H1 (cell line): Measurements from ENCODE around the gene LRRIQ4. TPM values are rescaled to one million over a fixed set of nuclear protein-coding genes. Genes with fewer than 3 reads are reported as not detected.

ENCODE experiments used
- CTCF ChIA-PET: fragments of 300-600 bp; sonication (Branson Sonifier 250); formaldehyde crosslinking; loops from one replicate; lab custom pipeline; 2021; ENCODE audit not compliant: partially characterized antibody; lab: Charles Lee
- POLR2A ChIA-PET: fragments of 300-600 bp; sonication (Branson Sonifier 250); formaldehyde crosslinking; loops from one replicate; lab custom pipeline; 2021; ENCODE audit warnings: inconsistent platforms; ENCODE audit not compliant: partially characterized antibody; lab: Charles Lee
- DNase-seq, 2 experiments: peaks; one replicate each; pipeline versions ENCODE4 v3.0.0 to v3.0.0-alpha.2; 2010 to 2022; ENCODE audit warnings: low spot score in 2 of 2, low read depth in 1 of 2, mixed read lengths in 1 of 2
- FAIRE-seq: peaks from 2 replicates; lab custom pipeline; 2011; peaks lifted over from hg19 to GRCh38; lab: Jason Lieb, UNC
- H2AFZ ChIP-seq: 2 replicates; pipeline ENCODE4 v1.8.1; 2012; ENCODE audit warnings: low read length, inconsistent platforms
- H2AK5ac ChIP-seq: 2 replicates; pipeline ENCODE4 v1.6.1; 2013; ENCODE audit warnings: low read depth, low read length
- H2BK120ac ChIP-seq: replicated peaks from 2 replicates; pipeline ENCODE3; 2013; ENCODE audit warnings: low read depth, low read length, inconsistent platforms
- H2BK12ac ChIP-seq: 2 replicates; pipeline ENCODE4 v1.6.1; 2013; ENCODE audit warnings: low read depth, low read length
- H2BK15ac ChIP-seq: 2 replicates; pipeline ENCODE4 v1.6.1; 2013; ENCODE audit warnings: low read length
- H2BK20ac ChIP-seq: 2 replicates; pipeline ENCODE4 v1.6.1; 2013; ENCODE audit warnings: low read length
- H2BK5ac ChIP-seq: 2 replicates; pipeline ENCODE4 v1.6.1; 2013; ENCODE audit warnings: low read depth, low read length
- H3K14ac ChIP-seq: 2 replicates; pipeline ENCODE4 v1.6.1; 2013; ENCODE audit warnings: inconsistent platforms; ENCODE audit not compliant: insufficient read length
- H3K18ac ChIP-seq: 2 replicates; pipeline ENCODE4 v1.6.1; 2013; ENCODE audit warnings: low read length; ENCODE audit errors: extremely low read depth
- H3K23ac ChIP-seq: 2 replicates; pipeline ENCODE4 v1.6.1; 2013; ENCODE audit warnings: inconsistent platforms; ENCODE audit not compliant: insufficient read length
- H3K23me2 ChIP-seq: 2 replicates; pipeline ENCODE4 v1.6.1; 2013; ENCODE audit warnings: low read depth, low read length
- H3K27ac ChIP-seq: 2 replicates; pipeline ENCODE4 v1.6.1; 2011; ENCODE audit warnings: low read depth, low read length, inconsistent platforms
- H3K27me3 ChIP-seq, 4 experiments: replicated peaks in 1 of 4; 1 replicate in 1 of 4; 2 replicates in 3 of 4; pipeline versions ENCODE4 v1.6.1 to v1.8.1; 2011 to 2013; ENCODE audit warnings: low read length in 3 of 4, mild to moderate bottlenecking in 3 of 4, inconsistent platforms in 2 of 4, mixed read lengths in 2 of 4, moderate library complexity in 1 of 4; ENCODE audit not compliant: control insufficient read depth in 3 of 4, insufficient read depth in 3 of 4; ENCODE audit errors: extremely low read depth in 1 of 4
- H3K36me3 ChIP-seq, 4 experiments: 2 replicates each; pipeline versions ENCODE4 v1.6.1 to v1.8.1; 2011 to 2013; ENCODE audit warnings: mild to moderate bottlenecking in 4 of 4, low read length in 3 of 4, moderate library complexity in 2 of 4, control low read depth in 1 of 4, inconsistent platforms in 1 of 4; ENCODE audit not compliant: insufficient read depth in 4 of 4, control insufficient read depth in 2 of 4
- H3K4ac ChIP-seq: replicated peaks from 2 replicates; pipeline ENCODE3; 2013; ENCODE audit warnings: low read length, low read depth, mixed read lengths, inconsistent platforms; ENCODE audit not compliant: insufficient read length
- H3K4me1 ChIP-seq, 4 experiments: replicated peaks in 1 of 4; 1 replicate in 1 of 4; 2 replicates in 3 of 4; pipeline versions ENCODE4 v1.6.1 to v1.8.1; 2011 to 2013; ENCODE audit warnings: low read length in 3 of 4, inconsistent platforms in 2 of 4, mixed read lengths in 1 of 4; ENCODE audit not compliant: insufficient read depth in 4 of 4, control insufficient read depth in 3 of 4
- H3K4me2 ChIP-seq, 2 experiments: 2 replicates each; pipeline versions ENCODE4 v1.6.1 to v1.8.1; 2011 to 2013; ENCODE audit warnings: low read depth in 2 of 2, low read length in 2 of 2, control low read depth in 1 of 2, inconsistent platforms in 1 of 2, mild to moderate bottlenecking in 1 of 2; ENCODE audit not compliant: insufficient read depth in 1 of 2
- H3K4me3 ChIP-seq, 4 experiments: fragments of 200-600, 300-600 bp in 1 of 4; sonication (generic), shearing (Covaris generic), sonication (Bioruptor Twin) in 1 of 4; 2 replicates each; pipeline versions ENCODE4 v1.5.1 to v1.8.1; 2011 to 2016; ENCODE audit warnings: low read length in 4 of 4, low read depth in 3 of 4, control low read depth in 2 of 4, inconsistent platforms in 2 of 4, mild to moderate bottlenecking in 2 of 4, mixed read lengths in 1 of 4, moderate library complexity in 1 of 4; ENCODE audit not compliant: insufficient read depth in 2 of 4; ENCODE audit errors: extremely low read depth in 1 of 4
- H3K56ac ChIP-seq: replicated peaks from 2 replicates; pipeline ENCODE3; 2013; ENCODE audit warnings: low read depth, mild to moderate bottlenecking, mixed read lengths, low read length, inconsistent platforms; ENCODE audit not compliant: insufficient read length
- H3K79me1 ChIP-seq: 2 replicates; pipeline ENCODE4 v1.6.1; 2013; ENCODE audit warnings: low read depth, low read length, control low read depth
- H3K79me2 ChIP-seq, 2 experiments: 2 replicates each; pipeline versions ENCODE4 v1.6.1 to v1.8.1; 2012 to 2013; ENCODE audit warnings: low read length in 2 of 2, mild to moderate bottlenecking in 2 of 2, inconsistent platforms in 1 of 2; ENCODE audit not compliant: insufficient read depth in 2 of 2, control insufficient read depth in 1 of 2
- H3K9ac ChIP-seq, 4 experiments: replicated peaks in 1 of 4; 1 replicate in 1 of 4; 2 replicates in 3 of 4; pipeline versions ENCODE4 v1.6.1 to v1.8.1; 2011 to 2013; ENCODE audit warnings: low read depth in 3 of 4, low read length in 3 of 4, control low read depth in 2 of 4, mild to moderate bottlenecking in 2 of 4, moderate library complexity in 2 of 4, inconsistent platforms in 1 of 4; ENCODE audit errors: extremely low read depth in 1 of 4
- H3K9me3 ChIP-seq, 2 experiments: 2 replicates each; pipeline versions ENCODE4 v1.6.1 to v1.8.1; 2012 to 2013; ENCODE audit warnings: mild to moderate bottlenecking in 2 of 2, moderate library complexity in 2 of 2, control low read depth in 1 of 2, inconsistent platforms in 1 of 2, low read depth in 1 of 2, low read length in 1 of 2, mixed read lengths in 1 of 2; ENCODE audit not compliant: insufficient read depth in 2 of 2
- H4K20me1 ChIP-seq, 2 experiments: replicated peaks in 1 of 2; 2 replicates each; pipeline versions ENCODE3 to v1.8.1; 2011 to 2013; ENCODE audit warnings: inconsistent platforms in 2 of 2, low read length in 2 of 2, mild to moderate bottlenecking in 1 of 2; ENCODE audit not compliant: insufficient read depth in 2 of 2, control insufficient read depth in 1 of 2
- H4K5ac ChIP-seq: 2 replicates; pipeline ENCODE4 v1.6.1; 2013; ENCODE audit warnings: low read length, low read depth, mixed read lengths, inconsistent platforms; ENCODE audit not compliant: insufficient read length
- H4K8ac ChIP-seq: 2 replicates; pipeline ENCODE4 v1.8.0; 2013; ENCODE audit warnings: mild to moderate bottlenecking, moderate library complexity, low read length, inconsistent platforms; ENCODE audit not compliant: insufficient read depth; ENCODE audit errors: extremely low read depth
- H4K91ac ChIP-seq: replicated peaks from 2 replicates; pipeline ENCODE3; 2013; ENCODE audit warnings: low read length, mixed read lengths, inconsistent platforms; ENCODE audit not compliant: insufficient read length
- CBX5 ChIP-seq: fragments of 300-800, 300-1000 bp; sonication (generic); IDR thresholded peaks from 2 replicates; pipeline ENCODE4 v1.7.1; 2016; ENCODE audit warnings: antibody characterized with exemption, low read length, low read depth
- CHD1 ChIP-seq: IDR thresholded peaks from 2 replicates; pipeline ENCODE4 v1.6.1; 2012; ENCODE audit warnings: low read depth, low read length, improper control_type of control experiment
- CTBP2 ChIP-seq: IDR thresholded peaks from 2 replicates; pipeline ENCODE4 v1.7.0; 2011; ENCODE audit warnings: borderline replicate concordance, mild to moderate bottlenecking, moderate library complexity, mixed read lengths, low read length; ENCODE audit not compliant: insufficient read depth, insufficient read length
- EGR1 ChIP-seq: IDR thresholded peaks from 2 replicates; pipeline ENCODE4 v1.6.1; 2011; ENCODE audit warnings: low read depth, low read length, borderline replicate concordance
- HDAC2 ChIP-seq, 2 experiments: fragments of 300-600 bp in 1 of 2; sonication (generic) in 1 of 2; IDR thresholded peaks; 2 replicates each; pipeline ENCODE4 v1.6.1; 2011 to 2012; ENCODE audit warnings: low read depth in 2 of 2, low read length in 2 of 2, mild to moderate bottlenecking in 2 of 2, moderate library complexity in 2 of 2, borderline replicate concordance in 1 of 2, inconsistent platforms in 1 of 2
- POLR2AphosphoS5 ChIP-seq: IDR thresholded peaks from 2 replicates; pipeline ENCODE4 v1.6.1; 2011; ENCODE audit warnings: low read depth, low read length
- SIRT6 ChIP-seq: IDR thresholded peaks from one replicate; pipeline ENCODE4 v1.7.1; 2012; ENCODE audit warnings: low read length, inconsistent platforms
- SP1 ChIP-seq: IDR thresholded peaks from 2 replicates; pipeline ENCODE4 v1.6.1; 2011; ENCODE audit warnings: low read depth, low read length
- TAF7 ChIP-seq: optimal IDR thresholded peaks from 2 replicates; pipeline ENCODE3; 2011; ENCODE audit warnings: low read depth, mild to moderate bottlenecking, inconsistent platforms, low read length, moderate library complexity, borderline replicate concordance
- WGBS, 2 experiments: shearing (Covaris generic) in 1 of 2; methylation state at CpG; one replicate each; pipeline versions ENCODE4 v1.1.6 to v1.1.7; 2013 to 2015; ENCODE audit warnings: low lambda C conversion rate in 2 of 2, mixed read lengths in 2 of 2, inconsistent platforms in 1 of 2, low coverage in 1 of 2, missing lambda C conversion rate in 1 of 2; ENCODE audit not compliant: insufficient replicate concordance in 2 of 2, insufficient coverage in 1 of 2, insufficient read length in 1 of 2; ENCODE audit errors: extremely low coverage in 1 of 2, missing lambda C conversion rate in 1 of 2; 5-methylcytosine and 5-hydroxymethylcytosine counted together
- polyA plus RNA-seq, 7 experiments: library from polyadenylated mRNA; depleted of rRNA in 3 of 7; stranded (reverse) in 5 of 7; unstranded in 2 of 7; fragments of >200 nt in 5 of 7; fragments of 200-250 nt in 2 of 7; gene quantifications; 1 replicate in 5 of 7; 2 replicates in 1 of 7; 4 replicates in 1 of 7; pipeline versions ENCODE4 v1.2.1 to v1.2.3, GENCODE V29; 2011 to 2013; ENCODE audit warnings: missing spikeins in 2 of 7, mixed read lengths in 2 of 7
- total RNA-seq: library from RNA; stranded (reverse); fragmentation: NEBNext Ultra II Directional; extraction: Animal tissue kit (Norgen Biotek cat#: 25700); gene quantifications from 2 replicates; pipeline ENCODE4 v1.2.1, GENCODE V29; 2021
- TF ChIP-seq, protein P1 (sequence below), 3 experiments: IDR thresholded peaks; 1 replicate in 2 of 3; 2 replicates in 1 of 3; pipeline versions ENCODE4 v1.5.1 to v1.6.1; 2011; ENCODE audit warnings: low read length in 3 of 3, mild to moderate bottlenecking in 3 of 3, inconsistent platforms in 2 of 3, low read depth in 1 of 3, moderate library complexity in 1 of 3; ENCODE audit not compliant: insufficient read depth in 1 of 3; ENCODE audit errors: control extremely low read depth in 1 of 3

LRRIQ4 gene
- total and polyA plus RNA-seq, 2 of the 8 experiments (the other 6 are each of a cell fraction or from before 2014, with no cell fraction given) = 0.08 TPM; not detected in 1

DNA sequence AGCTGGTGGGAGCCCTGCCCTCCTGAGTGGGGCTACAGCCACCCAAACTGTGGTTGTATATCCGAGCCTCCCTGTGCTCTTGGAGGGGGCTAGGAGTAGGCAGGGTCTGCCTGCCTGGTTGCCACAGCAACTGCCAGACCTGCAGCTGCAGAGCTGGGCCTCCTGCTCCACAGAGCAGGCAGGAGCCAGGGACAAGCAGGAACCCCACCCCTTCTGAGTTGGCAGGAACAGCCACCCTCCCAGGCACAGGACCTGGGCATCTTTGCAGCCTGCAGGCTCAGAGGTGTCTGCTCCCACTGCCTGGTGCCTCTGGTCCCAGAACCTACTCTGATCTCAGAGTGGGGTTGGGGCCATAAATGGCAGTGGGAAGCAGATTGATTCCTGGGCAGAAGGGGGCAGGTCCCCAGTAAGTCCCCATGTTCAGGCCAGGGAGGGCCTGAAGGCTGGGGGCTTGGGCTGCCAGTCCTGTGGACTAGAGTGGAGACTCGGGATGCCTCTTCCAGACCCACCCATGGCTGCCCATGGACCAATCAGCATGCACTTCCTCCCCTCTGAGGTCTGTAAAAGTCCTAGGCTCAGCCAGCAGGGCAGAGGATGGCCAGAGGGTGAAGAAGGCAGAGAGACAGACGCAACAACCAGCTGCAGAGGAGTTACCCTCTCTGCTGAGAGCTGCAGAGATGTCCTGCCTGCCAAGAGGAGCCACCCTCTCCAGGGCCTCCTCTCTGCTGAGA lies 67.3 kb downstream of the LRRIQ4 start:
- ChIA-PET POLR2A (no interaction called here), CTCF (interaction anchor here (0.6 to 2.4 kb wide), 5 partner anchors 14 to 174 kb away, joined by 3 to 5 read pairs (median 3); no protein-coding TSS in a partner anchor)
- no peak overlapping the region for H3K9ac ChIP-seq
- no peak overlapping the region for H3K56ac ChIP-seq
- H2AFZ ChIP-seq = no peak overlapping the region; the same call in 1 of the 2 replicates
- no peak overlapping the region for H3K23ac ChIP-seq
- no peak overlapping the region for H2BK15ac ChIP-seq
- no peaks in the 10 kb centered on the region for H3K9me3 ChIP-seq
- H2AK5ac ChIP-seq = no peak overlapping the region
- H4K5ac ChIP-seq = no peak overlapping the region
- no peaks in the 10 kb centered on the region for H4K20me1 ChIP-seq
- peak overlapping the region; percentile 68; the same call in 1 of the 2 replicates for H4K8ac ChIP-seq
- no peak overlapping the region for H2BK20ac ChIP-seq
- no peak overlapping the region for H3K18ac ChIP-seq
- no peaks in the 10 kb centered on the region for H3K4me1 ChIP-seq
- FAIRE-seq (no peak), DNase-seq (no peak)
- no peaks in the 10 kb centered on the region for H3K23me2 ChIP-seq
- no peak overlapping the region for H3K4me3 ChIP-seq
- H3K4me2 ChIP-seq = no peak overlapping the region
- WGBS, 2 experiments = 90% methylated on average over 3 of the region's 3 CpGs; no CpG with 5 or more reads in 1 of the 2 experiments
- H3K79me2 ChIP-seq = no peaks in the 10 kb centered on the region
- H2BK120ac ChIP-seq = no peak overlapping the region
- no peak overlapping the region for H3K14ac ChIP-seq
- no peak overlapping the region for H3K27ac ChIP-seq
- no peak overlapping the region for H3K4ac ChIP-seq
- no peak overlapping the region for H4K91ac ChIP-seq
- no peak overlapping the region for H2BK5ac ChIP-seq
- H2BK12ac ChIP-seq = no peak overlapping the region
- H3K27me3 ChIP-seq = no peaks in the 10 kb centered on the region
- H3K36me3 ChIP-seq = no peaks in the 10 kb centered on the region
- H3K79me1 ChIP-seq = no peaks in the 10 kb centered on the region
- TF ChIP-seq, protein P1, sequence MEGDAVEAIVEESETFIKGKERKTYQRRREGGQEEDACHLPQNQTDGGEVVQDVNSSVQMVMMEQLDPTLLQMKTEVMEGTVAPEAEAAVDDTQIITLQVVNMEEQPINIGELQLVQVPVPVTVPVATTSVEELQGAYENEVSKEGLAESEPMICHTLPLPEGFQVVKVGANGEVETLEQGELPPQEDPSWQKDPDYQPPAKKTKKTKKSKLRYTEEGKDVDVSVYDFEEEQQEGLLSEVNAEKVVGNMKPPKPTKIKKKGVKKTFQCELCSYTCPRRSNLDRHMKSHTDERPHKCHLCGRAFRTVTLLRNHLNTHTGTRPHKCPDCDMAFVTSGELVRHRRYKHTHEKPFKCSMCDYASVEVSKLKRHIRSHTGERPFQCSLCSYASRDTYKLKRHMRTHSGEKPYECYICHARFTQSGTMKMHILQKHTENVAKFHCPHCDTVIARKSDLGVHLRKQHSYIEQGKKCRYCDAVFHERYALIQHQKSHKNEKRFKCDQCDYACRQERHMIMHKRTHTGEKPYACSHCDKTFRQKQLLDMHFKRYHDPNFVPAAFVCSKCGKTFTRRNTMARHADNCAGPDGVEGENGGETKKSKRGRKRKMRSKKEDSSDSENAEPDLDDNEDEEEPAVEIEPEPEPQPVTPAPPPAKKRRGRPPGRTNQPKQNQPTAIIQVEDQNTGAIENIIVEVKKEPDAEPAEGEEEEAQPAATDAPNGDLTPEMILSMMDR (IDR thresholded peaks at IDR 0.05; ENCODE audit: control extremely low read depth in 1 of 3, insufficient read depth in 1 of 3, low read depth in 1 of 3, low read length in 3 of 3) = no peak
- TF ChIP-seq HDAC2 (IDR thresholded peaks at IDR 0.05; ENCODE audit: borderline replicate concordance in 1 of 2, low read depth in 2 of 2, low read length in 2 of 2) = no peak
- no peak for TF ChIP-seq EGR1
- TF ChIP-seq CTBP2 = no peak
- TF ChIP-seq SP1 = no peak
- TF ChIP-seq TAF7 = no peak
- TF ChIP-seq POLR2AphosphoS5 = no peak
- no peak for TF ChIP-seq CHD1
- TF ChIP-seq CBX5 = no peak
- no peak for TF ChIP-seq SIRT6
